HepG2 (cell line): ENCODE measurements around the gene FAM89B. TPM values are rescaled to one million over a fixed set of nuclear protein-coding genes. Genes with fewer than 3 reads are reported as not detected.

ENCODE experiments used
- ATAC-seq: fragments of 200-7000 bp; cut with Tn5 transposase; 3 replicates; pipeline ENCODE4 v1.9.1; 2020; ENCODE audit warnings: mild to moderate bottlenecking, moderate library complexity
- BruUV-seq: library from RNA; stranded (reverse); fragments of 400-500 nt; replicated peaks from 2 replicates; lab custom pipeline; 2021; lab: Mats Ljungman, UMichigan
- CTCF ChIA-PET: fragments of 300-600 bp; formaldehyde crosslinking; extraction: SDS; loops from one replicate; lab custom pipeline; 2021; ENCODE audit warnings: low total read pairs, inconsistent platforms, low intra/inter-chr PET ratio; lab: Yijun Ruan, JAX
- POLR2A ChIA-PET: fragments of 350-600 bp; sonication (Branson Sonifier 250); formaldehyde crosslinking; loops from one replicate; lab custom pipeline; 2020; ENCODE audit warnings: antibody characterized with exemption, inconsistent platforms; lab: Yijun Ruan, JAX
- DNase-seq: peaks from one replicate; pipeline ENCODE4 v3.0.0-alpha.2; 2015; ENCODE audit warnings: low spot score
- FAIRE-seq: peaks from 3 replicates; lab custom pipeline; 2011; peaks lifted over from hg19 to GRCh38; lab: Jason Lieb, UNC
- H2AFZ ChIP-seq: one replicate; pipeline ENCODE4 v1.6.1; 2011; ENCODE audit warnings: low read length, inconsistent platforms
- H3K27ac ChIP-seq: fragments of 300-600 bp; 3 replicates; pipeline ENCODE4 v1.8.0; 2011; ENCODE audit warnings: mixed run types, mild to moderate bottlenecking, mixed read lengths, low read length, inconsistent platforms; ENCODE audit not compliant: insufficient read depth; ENCODE audit errors: extremely low read length
- H3K27me3 ChIP-seq, 2 experiments: fragments of 200-600 bp in 1 of 2; 2 replicates in 1 of 2; 3 replicates in 1 of 2; pipeline versions ENCODE4 v1.6.0 to v1.8.0; 2011; ENCODE audit warnings: low read length in 2 of 2, mild to moderate bottlenecking in 2 of 2, moderate library complexity in 2 of 2, inconsistent platforms in 1 of 2; ENCODE audit not compliant: insufficient read depth in 2 of 2, control insufficient read depth in 1 of 2
- H3K36me3 ChIP-seq, 2 experiments: fragments of 200-600 bp in 1 of 2; replicated peaks in 1 of 2; 2 replicates in 1 of 2; 3 replicates in 1 of 2; pipeline versions ENCODE4 v1.5.1 to v1.8.0; 2011; ENCODE audit warnings: low read length in 2 of 2, inconsistent platforms in 1 of 2; ENCODE audit not compliant: insufficient read depth in 2 of 2, control insufficient read depth in 1 of 2
- H3K4me1 ChIP-seq: 2 replicates; pipeline ENCODE4 v1.5.1; 2012; ENCODE audit warnings: low read length, inconsistent platforms; ENCODE audit not compliant: insufficient read depth
- H3K4me2 ChIP-seq: 2 replicates; pipeline ENCODE4 v1.6.0; 2011; ENCODE audit warnings: low read depth, low read length, inconsistent platforms
- H3K4me3 ChIP-seq, 3 experiments: fragments of 200-600 bp in 1 of 3; sonication (generic), shearing (Covaris generic) in 1 of 3; replicated peaks in 1 of 3; 2 replicates each; pipeline ENCODE4 v1.5.1; 2011 to 2016; ENCODE audit warnings: low read length in 3 of 3, inconsistent platforms in 2 of 3, low read depth in 2 of 3, mild to moderate bottlenecking in 2 of 3, control low read depth in 1 of 3, mixed read lengths in 1 of 3; ENCODE audit not compliant: insufficient read depth in 1 of 3
- H3K79me2 ChIP-seq: one replicate; pipeline ENCODE4 v1.6.1; 2011; ENCODE audit warnings: low read length, inconsistent platforms; ENCODE audit not compliant: insufficient read depth
- H3K9ac ChIP-seq: 2 replicates; pipeline ENCODE4 v1.6.0; 2011; ENCODE audit warnings: mild to moderate bottlenecking, low read depth, low read length, inconsistent platforms; ENCODE audit not compliant: insufficient read depth
- H3K9me3 ChIP-seq: 2 replicates; pipeline ENCODE4 v1.5.1; 2012; ENCODE audit warnings: mild to moderate bottlenecking, low read length
- H4K20me1 ChIP-seq: 2 replicates; pipeline ENCODE4 v1.6.0; 2011; ENCODE audit warnings: inconsistent platforms, mild to moderate bottlenecking, low read length, moderate library complexity; ENCODE audit not compliant: insufficient read depth
- BORCS8-MEF2B ChIP-seq: sonication (generic); formaldehyde crosslinking; IDR thresholded peaks from 2 replicates; pipeline ENCODE4 v1.8.0; 2022; ENCODE audit warnings: mild to moderate bottlenecking, missing genetic modification reagents
- DR1 ChIP-seq: sonication (generic); formaldehyde crosslinking; IDR thresholded peaks from 2 replicates; pipeline ENCODE4 v1.8.0; 2021; ENCODE audit warnings: mild to moderate bottlenecking, missing genetic modification reagents, inconsistent platforms
- HMG20A ChIP-seq: IDR thresholded peaks from 2 replicates; pipeline ENCODE4 v1.6.1; 2016; ENCODE audit warnings: borderline replicate concordance
- MIER3 ChIP-seq: IDR thresholded peaks from 2 replicates; pipeline ENCODE4 v1.6.1; 2016; ENCODE audit warnings: missing compliant biosample characterization, borderline replicate concordance
- NCOA1 ChIP-seq: sonication (generic); formaldehyde crosslinking; IDR thresholded peaks from 2 replicates; pipeline ENCODE4 v1.9.0; 2021; ENCODE audit warnings: missing genetic modification reagents
- NFYB ChIP-seq: sonication (generic); formaldehyde crosslinking; IDR thresholded peaks from 2 replicates; pipeline ENCODE4 v1.4.0; 2020; ENCODE audit warnings: missing genetic modification reagents
- PHF20 ChIP-seq: sonication (generic); formaldehyde crosslinking; IDR thresholded peaks from 2 replicates; pipeline ENCODE4 v1.5.0; 2020; ENCODE audit warnings: mild to moderate bottlenecking, missing genetic modification reagents
- RBAK ChIP-seq: sonication (generic); formaldehyde crosslinking; IDR thresholded peaks from 2 replicates; pipeline ENCODE4 v1.5.1; 2020; ENCODE audit warnings: mild to moderate bottlenecking, missing genetic modification reagents
- SOX13 ChIP-seq, 3 experiments: fragments of 450-650 bp in 1 of 3; sonication (generic) in 1 of 3; formaldehyde crosslinking in 1 of 3; IDR thresholded peaks in 2 of 3; conservative IDR thresholded peaks in 1 of 3; 2 replicates each; pipeline versions ENCODE4 v1.5.0 to v1.6.1; 2016 to 2020; ENCODE audit warnings: antibody characterized with exemption in 1 of 3, mild to moderate bottlenecking in 1 of 3, missing compliant biosample characterization in 1 of 3, missing genetic modification reagents in 1 of 3, moderate library complexity in 1 of 3
- TCF12 ChIP-seq, 2 experiments: fragments of 450-650 bp in 1 of 2; sonication (generic) in 1 of 2; formaldehyde crosslinking in 1 of 2; IDR thresholded peaks; 2 replicates each; pipeline versions ENCODE4 v1.6.1 to v1.8.0; 2017 to 2022; ENCODE audit warnings: antibody characterized with exemption in 1 of 2, mild to moderate bottlenecking in 1 of 2, missing genetic modification reagents in 1 of 2, moderate library complexity in 1 of 2
- WIZ ChIP-seq: sonication (generic); formaldehyde crosslinking; IDR thresholded peaks from 2 replicates; pipeline ENCODE4 v1.5.1; 2020; ENCODE audit warnings: mild to moderate bottlenecking, missing genetic modification reagents
- ZKSCAN8 ChIP-seq: IDR thresholded peaks from 2 replicates; pipeline ENCODE4 v1.6.1; 2016; ENCODE audit warnings: borderline replicate concordance, missing genetic modification reagents, missing compliant biosample characterization
- ZNF136 ChIP-seq: sonication (generic); formaldehyde crosslinking; IDR thresholded peaks from 2 replicates; pipeline ENCODE4 v1.8.1; 2022; ENCODE audit warnings: low read depth, mild to moderate bottlenecking, moderate library complexity, missing genetic modification reagents
- ZNF20 ChIP-seq: sonication (generic); formaldehyde crosslinking; IDR thresholded peaks from 2 replicates; pipeline ENCODE4 v1.4.0; 2020; ENCODE audit warnings: mild to moderate bottlenecking, moderate library complexity, missing genetic modification reagents
- ZNF280D ChIP-seq: sonication (generic); formaldehyde crosslinking; IDR thresholded peaks from 2 replicates; pipeline ENCODE4 v1.5.1; 2020; ENCODE audit warnings: mild to moderate bottlenecking, missing genetic modification reagents
- ZNF331 ChIP-seq: sonication (generic); formaldehyde crosslinking; IDR thresholded peaks from 2 replicates; pipeline ENCODE4 v1.4.0; 2020; ENCODE audit warnings: missing genetic modification reagents
- ZNF44 ChIP-seq: sonication (generic); formaldehyde crosslinking; IDR thresholded peaks from 2 replicates; pipeline ENCODE4 v1.5.1; 2020; ENCODE audit warnings: mild to moderate bottlenecking, missing genetic modification reagents
- ZNF850 ChIP-seq: sonication (generic); formaldehyde crosslinking; conservative IDR thresholded peaks from 2 replicates; pipeline ENCODE4 v1.9.0; 2021; ENCODE audit warnings: mild to moderate bottlenecking, missing genetic modification reagents
- ZSCAN12 ChIP-seq: sonication (generic); formaldehyde crosslinking; IDR thresholded peaks from 2 replicates; pipeline ENCODE4 v1.9.0; 2021; ENCODE audit warnings: mild to moderate bottlenecking, missing genetic modification reagents
- ZSCAN21 ChIP-seq: sonication (generic); formaldehyde crosslinking; IDR thresholded peaks from 2 replicates; pipeline ENCODE4 v1.8.0; 2022; ENCODE audit warnings: mild to moderate bottlenecking, missing genetic modification reagents, moderate library complexity, borderline replicate concordance
- WGBS: methylation state at CpG from one replicate; pipeline ENCODE4 v1.1.6; 2017; ENCODE audit warnings: low lambda C conversion rate; 5-methylcytosine and 5-hydroxymethylcytosine counted together
- in situ Hi-C: cut with HindIII; loops from 2 replicates; pipeline ENCODE4 v1.10.0; 2017; ENCODE audit warnings: low pct_unique_long_range_greater_than_20kb; ENCODE audit not compliant: extremely low pct_ligation_motif_present
- intact Hi-C: fragments of 100-400 bp; cut with micrococcal nuclease; formaldehyde crosslinking; loops from one replicate; pipeline ENCODE4 v1.10.0; 2022; ENCODE audit not compliant: unreplicated experiment
- polyA plus RNA-seq, 8 experiments: library from polyadenylated mRNA; depleted of rRNA in 3 of 8; stranded (reverse) in 7 of 8; unstranded in 1 of 8; fragments of >200 nt; fragmentation: Illumina TruSeq in 4 of 8; extraction: Trizol in 4 of 8; gene quantifications; 2 replicates each; pipeline versions ENCODE4 v1.2.1 to v1.2.3, GENCODE V29; 2011 to 2016; ENCODE audit warnings: low read depth in 4 of 8, missing spikeins in 1 of 8, mixed read lengths in 1 of 8; ENCODE audit not compliant: insufficient read depth in 1 of 8
- total RNA-seq, 5 experiments: library from RNA; depleted of rRNA; stranded (reverse); fragments of >200 nt; fragmentation: Illumina TruSeq; extraction: Trizol; gene quantifications; 2 replicates each; pipeline ENCODE4 v1.2.3, GENCODE V29; 2016; ENCODE audit warnings: low read depth in 1 of 5

The FAM89B gene
- total and polyA plus RNA-seq, 2 of the 13 experiments (the other 11 are each of a cell fraction or from before 2014, with no cell fraction given): 5.7 to 8.0 TPM

GRCh38 chr11:65539744-65540289 is 32.5 kb upstream of the FAM89B start (continued):
- TF ChIP-seq ZNF280D (CRISPR knock-in tag): no peak
- no peak for TF ChIP-seq ZNF136 (CRISPR knock-in tag)
- TF ChIP-seq WIZ (CRISPR knock-in tag): no peak
- no peak for TF ChIP-seq NFYB (CRISPR knock-in tag)
- no peak for TF ChIP-seq TCF12 (IDR thresholded peaks at IDR 0.05)
- no peak for TF ChIP-seq TCF12 (CRISPR knock-in tag; IDR thresholded peaks at IDR 0.05)
- TF ChIP-seq DR1 (CRISPR knock-in tag): no peak
- no peak for TF ChIP-seq MIER3 (CRISPR knock-in tag)

- H3K27ac ChIP-seq: no peak overlapping the region
- intact Hi-C loops (loop anchor here (2.0 kb wide), 2 partner anchors 20 to 30 kb away; partner anchors contain the start of gene ZNRD2), in situ Hi-C loops (loop anchor here (5.0 kb wide), 1 partner anchor 47 kb away; no protein-coding TSS in a partner anchor)
- DNase-seq: no peak
- H3K4me3 ChIP-seq: no peak overlapping the region
- H3K9me3 ChIP-seq: no peaks in the 10 kb centered on the region
- no peaks in the 10 kb centered on the region for H4K20me1 ChIP-seq
- peaks cover 6% of the 10 kb centered on the region for H3K4me1 ChIP-seq
- no peaks in the 10 kb centered on the region for H3K79me2 ChIP-seq
- ChIA-PET POLR2A (interaction anchor here (1.3 kb wide), 2 partner anchors 11 to 31 kb away, joined by 3 to 5 read pairs; no protein-coding TSS in a partner anchor), CTCF (interaction anchor here (1.0 to 1.9 kb wide), 4 partner anchors 11 to 53 kb away, joined by 5 to 12 read pairs (median 8); partner anchors contain the start of genes FAM89B and ZNRD2)
- H3K4me2 ChIP-seq: no peak overlapping the region
- BruUV-seq: no TSS peak
- peaks cover 7 to 24% of the 10 kb centered on the region in 2 experiments; a peak in 4 of 5 replicates for H3K36me3 ChIP-seq
- no peak for FAIRE-seq
- H3K9ac ChIP-seq: no peak overlapping the region
- H3K27me3 ChIP-seq: no peaks in the 10 kb centered on the region
- WGBS: 86% methylated on average over 41 of the region's 78 CpGs
- H2AFZ ChIP-seq: no peak overlapping the region
- peak; percentile 56 for ATAC-seq
- TF ChIP-seq BORCS8-MEF2B (CRISPR knock-in tag): no peak
- no peak for TF ChIP-seq ZSCAN12 (CRISPR knock-in tag)
- TF ChIP-seq ZNF850 (CRISPR knock-in tag): no peak
- TF ChIP-seq PHF20 (CRISPR knock-in tag): no peak
- no peak for TF ChIP-seq RBAK
- no peak for TF ChIP-seq ZNF20 (CRISPR knock-in tag)
- TF ChIP-seq HMG20A (CRISPR knock-in tag): no peak
- no peak for TF ChIP-seq ZNF44 (CRISPR knock-in tag)
- no peak for TF ChIP-seq ZKSCAN8 (CRISPR knock-in tag)
- TF ChIP-seq SOX13 (IDR thresholded peaks at IDR 0.05): no peak
- TF ChIP-seq SOX13 (CRISPR knock-in tag; conservative IDR thresholded peaks at IDR 0.05 in 1 of 2, IDR thresholded peaks at IDR 0.05 in 1 of 2): no peak; a peak in 1 of 4 replicates
- TF ChIP-seq NCOA1 (CRISPR knock-in tag): no peak
- TF ChIP-seq ZSCAN21 (CRISPR knock-in tag): no peak
- TF ChIP-seq ZNF331: no peak
Observed at GRCh38 chr11:65540290-65541092, 31.8 kb upstream of the FAM89B start.
